ENCODE measurements around the gene ICAM5. TPM values are rescaled to one million over a fixed set of nuclear protein-coding genes. Genes with fewer than 3 reads are reported as not detected.

Gene ICAM5
- total and polyA plus RNA-seq, 9 of the 15 experiments (the other 6 are each of a cell fraction or from before 2014, with no cell fraction given), result 0.10 to 114 (median 13.7) TPM

DNA sequence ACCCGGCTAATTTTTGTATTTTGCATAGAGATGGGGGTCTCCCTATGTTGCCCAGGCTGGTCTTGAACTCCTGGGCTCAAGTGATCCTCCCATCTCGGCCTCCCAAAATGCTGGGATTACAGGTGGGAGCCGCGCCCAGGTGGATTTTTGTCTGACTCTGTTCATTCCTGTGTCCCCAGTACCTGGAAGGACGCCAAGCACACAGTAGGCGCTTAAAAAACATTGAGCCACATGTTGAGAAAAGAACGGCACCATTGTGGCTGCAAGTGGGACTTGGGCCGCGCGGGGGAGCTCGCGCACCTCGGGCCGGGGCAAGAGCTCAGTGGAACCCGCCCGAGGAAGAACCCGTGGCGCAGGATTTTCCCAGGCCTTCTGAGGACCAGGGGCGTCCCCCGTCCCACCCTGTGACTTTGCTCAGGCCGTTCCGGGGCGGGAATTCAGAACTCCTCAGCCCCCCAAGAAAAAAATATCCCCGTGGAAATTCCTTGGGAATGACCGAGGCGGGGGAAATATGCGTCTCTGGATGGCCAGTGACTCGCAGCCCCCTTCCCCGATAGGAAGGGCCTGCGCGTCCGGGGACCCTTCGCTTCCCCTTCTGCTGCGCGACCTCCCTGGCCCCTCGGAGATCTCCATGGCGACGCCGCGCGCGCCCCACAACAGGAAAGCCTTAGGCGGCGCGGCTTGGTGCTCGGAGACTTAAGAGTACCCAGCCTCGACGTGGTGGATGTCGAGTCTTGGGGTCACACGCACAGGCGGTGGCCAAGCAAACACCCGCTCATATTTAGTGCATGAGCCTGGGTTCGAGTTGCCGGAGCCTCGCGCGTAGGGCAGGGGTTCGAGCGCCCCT, 20.2 kb upstream of the ICAM5 start (continued):
- TF ChIP-seq XRCC5 (IDR thresholded peaks at IDR 0.05; ENCODE audit: low read depth, low read length), result peak; percentile 74; the same call in 1 of the 2 replicates
- TF ChIP-seq ZNF165 (CRISPR knock-in tag; IDR thresholded peaks at IDR 0.05; ENCODE audit: borderline replicate concordance), result no peak
- TF ChIP-seq STAT5B (CRISPR knock-in tag; IDR thresholded peaks at IDR 0.05), result no peak
- TF ChIP-seq, protein P1, sequence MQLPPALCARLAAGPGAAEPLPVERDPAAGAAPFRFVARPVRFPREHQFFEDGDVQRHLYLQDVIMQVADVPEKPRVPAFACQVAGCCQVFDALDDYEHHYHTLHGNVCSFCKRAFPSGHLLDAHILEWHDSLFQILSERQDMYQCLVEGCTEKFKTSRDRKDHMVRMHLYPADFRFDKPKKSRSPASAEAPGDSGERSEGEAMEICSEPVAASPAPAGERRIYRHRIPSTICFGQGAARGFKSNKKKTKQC (CRISPR knock-in tag; IDR thresholded peaks at IDR 0.05), result no peak; the same call in 1 of the 2 replicates
- no peak for TF ChIP-seq ZNF124 (CRISPR knock-in tag; IDR thresholded peaks at IDR 0.05)
- no peak for TF ChIP-seq DMBX1 (CRISPR knock-in tag; IDR thresholded peaks at IDR 0.05; ENCODE audit: borderline replicate concordance)
- no peak for TF ChIP-seq HDAC1 (IDR thresholded peaks at IDR 0.05)
- no peak for TF ChIP-seq U2AF2 (optimal IDR thresholded peaks at IDR 0.05; ENCODE audit: low read depth, low read length)
- TF ChIP-seq FUS (optimal IDR thresholded peaks at IDR 0.05; ENCODE audit: low read depth, low read length), result no peak
- TF ChIP-seq SREBF1 (IDR thresholded peaks at IDR 0.05; ENCODE audit: borderline replicate concordance, low read depth, low read length), result no peak
- no peak for TF ChIP-seq ZBED1 (IDR thresholded peaks at IDR 0.05)
- 0 out of 2 replicates have a peak, but pooled peaks have one; percentile 8 for TF ChIP-seq LARP7 (IDR thresholded peaks at IDR 0.05)
- TF ChIP-seq SRSF1 (IDR thresholded peaks at IDR 0.05; ENCODE audit: low read depth, low read length), result no peak
- no peak for TF ChIP-seq TCF3 (CRISPR knock-in tag; IDR thresholded peaks at IDR 0.05)
- TF ChIP-seq ELF4 (CRISPR knock-in tag; IDR thresholded peaks at IDR 0.05), result no peak
- TF ChIP-seq, protein P2, sequence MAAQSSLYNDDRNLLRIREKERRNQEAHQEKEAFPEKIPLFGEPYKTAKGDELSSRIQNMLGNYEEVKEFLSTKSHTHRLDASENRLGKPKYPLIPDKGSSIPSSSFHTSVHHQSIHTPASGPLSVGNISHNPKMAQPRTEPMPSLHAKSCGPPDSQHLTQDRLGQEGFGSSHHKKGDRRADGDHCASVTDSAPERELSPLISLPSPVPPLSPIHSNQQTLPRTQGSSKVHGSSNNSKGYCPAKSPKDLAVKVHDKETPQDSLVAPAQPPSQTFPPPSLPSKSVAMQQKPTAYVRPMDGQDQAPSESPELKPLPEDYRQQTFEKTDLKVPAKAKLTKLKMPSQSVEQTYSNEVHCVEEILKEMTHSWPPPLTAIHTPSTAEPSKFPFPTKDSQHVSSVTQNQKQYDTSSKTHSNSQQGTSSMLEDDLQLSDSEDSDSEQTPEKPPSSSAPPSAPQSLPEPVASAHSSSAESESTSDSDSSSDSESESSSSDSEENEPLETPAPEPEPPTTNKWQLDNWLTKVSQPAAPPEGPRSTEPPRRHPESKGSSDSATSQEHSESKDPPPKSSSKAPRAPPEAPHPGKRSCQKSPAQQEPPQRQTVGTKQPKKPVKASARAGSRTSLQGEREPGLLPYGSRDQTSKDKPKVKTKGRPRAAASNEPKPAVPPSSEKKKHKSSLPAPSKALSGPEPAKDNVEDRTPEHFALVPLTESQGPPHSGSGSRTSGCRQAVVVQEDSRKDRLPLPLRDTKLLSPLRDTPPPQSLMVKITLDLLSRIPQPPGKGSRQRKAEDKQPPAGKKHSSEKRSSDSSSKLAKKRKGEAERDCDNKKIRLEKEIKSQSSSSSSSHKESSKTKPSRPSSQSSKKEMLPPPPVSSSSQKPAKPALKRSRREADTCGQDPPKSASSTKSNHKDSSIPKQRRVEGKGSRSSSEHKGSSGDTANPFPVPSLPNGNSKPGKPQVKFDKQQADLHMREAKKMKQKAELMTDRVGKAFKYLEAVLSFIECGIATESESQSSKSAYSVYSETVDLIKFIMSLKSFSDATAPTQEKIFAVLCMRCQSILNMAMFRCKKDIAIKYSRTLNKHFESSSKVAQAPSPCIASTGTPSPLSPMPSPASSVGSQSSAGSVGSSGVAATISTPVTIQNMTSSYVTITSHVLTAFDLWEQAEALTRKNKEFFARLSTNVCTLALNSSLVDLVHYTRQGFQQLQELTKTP (IDR thresholded peaks at IDR 0.05; ENCODE audit: low read depth in 1 of 2, partially characterized antibody in 2 of 2), result no peak
- no peak for TF ChIP-seq POLR2A (conservative IDR thresholded peaks at IDR 0.05)
- TF ChIP-seq HNRNPK (IDR thresholded peaks at IDR 0.05; ENCODE audit: low read depth, low read length, poor library complexity, severe bottlenecking), result no peak
- no peak for TF ChIP-seq TRIM28 (IDR thresholded peaks at IDR 0.05)
- TF ChIP-seq HDAC6 (IDR thresholded peaks at IDR 0.05; ENCODE audit: low read depth, low read length), result no peak
- no peak for TF ChIP-seq SRSF3 (IDR thresholded peaks at IDR 0.05; ENCODE audit: insufficient read depth, low read length)
- TF ChIP-seq RBM14 (IDR thresholded peaks at IDR 0.05; ENCODE audit: borderline replicate concordance, insufficient read depth, low read depth, low read length), result no peak
- TF ChIP-seq ZNF239 (CRISPR knock-in tag; IDR thresholded peaks at IDR 0.05), result no peak
- TF ChIP-seq TEAD2 (tag; IDR thresholded peaks at IDR 0.05), result no peak
- TF ChIP-seq CEBPB (tag; IDR thresholded peaks at IDR 0.05), result 0 out of 2 replicates have a peak, but pooled peaks have one; percentile 22
- TF ChIP-seq MBD2 (IDR thresholded peaks at IDR 0.05; ENCODE audit: borderline replicate concordance, low read depth), result no peak
- peak; percentile 55 for TF ChIP-seq EP400 (IDR thresholded peaks at IDR 0.05)

Measured in K562 (cell line).